HK-2 (cell line): ENCODE data around the gene OSBPL9.
"Not testable (repeated sequence)": the region's sequence is repeated elsewhere in the genome, so short reads cannot be mapped to it uniquely, and the experiment has no call there.

Source experiments
- DNase-seq: peaks from one replicate; pipeline ENCODE4 v3.0.0-alpha.2; 2018; ENCODE audit not compliant: unreplicated experiment

Gene OSBPL9

GRCh38 chr1:51708911-51709760 lies 92.2 kb downstream of the OSBPL9 start:
- no peak for DNase-seq

- no peak for DNase-seq
Measured at GRCh38 chr1:51709951-51710350, 93.1 kb downstream of the OSBPL9 start.

DNA sequence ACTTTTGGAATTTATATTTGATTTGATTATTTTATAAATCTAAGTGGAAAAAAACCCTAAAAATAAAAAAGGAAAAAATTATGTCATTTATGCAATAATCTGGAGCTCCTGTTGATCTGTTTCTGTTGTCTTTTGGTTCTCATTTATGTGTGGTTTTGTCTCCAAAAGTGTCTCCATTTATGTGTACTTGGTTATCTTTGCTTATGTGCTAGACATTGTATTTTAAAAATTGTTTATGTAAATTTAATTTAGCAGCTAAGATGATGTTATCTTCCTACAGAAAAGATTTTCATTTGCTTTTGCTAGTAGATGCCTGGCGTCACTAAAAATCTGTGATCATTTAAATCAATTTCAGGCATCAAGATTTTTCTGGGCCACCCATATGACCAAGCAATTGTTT lies 95.7 kb downstream of the OSBPL9 start:
- DNase-seq, result no peak

- no peak for DNase-seq
Measured at GRCh38 chr1:51714374-51715019, 97.6 kb downstream of the OSBPL9 start.

DNA sequence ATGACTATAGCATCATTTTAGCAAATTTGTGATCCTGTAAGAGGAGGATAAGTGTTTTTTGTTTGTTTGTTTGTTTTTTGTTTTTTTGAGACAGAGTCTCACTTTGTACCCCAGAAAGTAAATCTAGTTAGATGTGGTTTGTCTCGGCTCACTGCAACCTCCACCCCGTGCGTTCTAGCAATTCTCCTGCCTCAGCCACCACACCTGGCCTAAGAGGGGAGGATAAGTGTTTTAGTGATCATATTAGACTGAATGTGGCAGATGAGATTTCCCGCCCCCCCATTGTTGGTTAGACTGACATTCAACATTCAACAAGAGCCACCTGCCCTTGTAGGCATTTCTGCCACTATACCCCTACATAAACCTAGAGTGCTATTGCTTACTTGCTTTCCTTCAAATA lies 98.5 kb downstream of the OSBPL9 start:
- no peak for DNase-seq

- no peak for DNase-seq
Measured at GRCh38 chr1:51716746-51717145, 99.9 kb downstream of the OSBPL9 start.

GRCh38 chr1:51717842-51718241 lies 101.0 kb downstream of the OSBPL9 start:
- no peak for DNase-seq

GRCh38 chr1:51719146-51719545 lies 102.3 kb downstream of the OSBPL9 start:
- no peak for DNase-seq

- no peak for DNase-seq
Measured at GRCh38 chr1:51724797-51725196, 107.9 kb downstream of the OSBPL9 start.

GRCh38 chr1:51726051-51726450 lies 109.2 kb downstream of the OSBPL9 start:
- DNase-seq, result no peak

GRCh38 chr1:51726544-51727225 lies 109.8 kb downstream of the OSBPL9 start:
- DNase-seq, result no peak

GRCh38 chr1:51727366-51727765 lies 110.5 kb downstream of the OSBPL9 start:
- no peak for DNase-seq

DNA sequence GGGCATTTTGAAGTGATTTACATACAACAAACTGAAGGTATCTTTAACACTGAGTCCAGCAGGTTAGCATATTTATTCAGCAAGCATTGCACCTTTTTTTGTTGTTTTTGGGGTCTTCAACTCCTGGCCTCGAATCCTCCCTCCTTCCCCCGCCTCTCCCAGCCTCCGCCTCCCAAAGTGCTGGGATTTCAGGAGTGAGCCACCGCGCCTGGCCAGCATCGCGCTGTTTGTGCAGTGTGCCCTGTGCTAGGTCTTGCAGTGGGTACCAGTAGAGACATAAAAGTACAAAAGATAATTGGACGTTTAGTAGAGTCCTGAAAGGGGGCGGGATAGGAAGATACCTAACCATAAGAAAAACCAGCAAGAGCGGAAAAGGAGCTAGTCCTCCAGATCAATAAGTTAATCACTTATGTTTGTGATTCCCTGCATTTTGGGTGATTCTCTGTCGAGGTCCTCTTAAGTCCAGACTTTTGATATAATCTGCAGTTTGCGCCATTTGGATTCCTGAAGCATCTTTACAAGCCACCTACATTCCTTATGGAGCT lies 111.8 kb downstream of the OSBPL9 start:
- no peak for DNase-seq

GRCh38 chr1:51729156-51729823 lies 112.4 kb downstream of the OSBPL9 start:
- DNase-seq, result peak; percentile 98

GRCh38 chr1:51729824-51730301 lies 113.0 kb downstream of the OSBPL9 start:
- no peak for DNase-seq

DNA sequence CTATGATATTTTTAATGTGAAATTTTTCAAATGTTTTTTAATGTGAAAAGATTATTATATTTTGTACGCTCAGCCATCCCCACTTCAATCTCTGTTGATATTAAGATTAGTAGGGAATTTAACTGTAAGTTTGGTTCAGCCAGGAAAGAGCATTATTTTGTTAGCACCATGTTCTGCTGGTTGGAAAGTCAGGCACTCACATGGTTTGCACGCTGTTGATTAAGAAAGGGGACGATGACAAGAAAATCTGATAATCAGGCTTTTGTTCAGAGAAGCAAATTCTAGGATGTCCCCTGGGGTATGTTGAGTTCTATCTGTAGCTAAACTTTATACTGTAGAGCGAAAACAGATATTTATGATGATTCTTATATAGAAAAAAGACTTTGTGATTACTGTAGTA lies 115.1 kb downstream of the OSBPL9 start:
- no peak for DNase-seq

DNA sequence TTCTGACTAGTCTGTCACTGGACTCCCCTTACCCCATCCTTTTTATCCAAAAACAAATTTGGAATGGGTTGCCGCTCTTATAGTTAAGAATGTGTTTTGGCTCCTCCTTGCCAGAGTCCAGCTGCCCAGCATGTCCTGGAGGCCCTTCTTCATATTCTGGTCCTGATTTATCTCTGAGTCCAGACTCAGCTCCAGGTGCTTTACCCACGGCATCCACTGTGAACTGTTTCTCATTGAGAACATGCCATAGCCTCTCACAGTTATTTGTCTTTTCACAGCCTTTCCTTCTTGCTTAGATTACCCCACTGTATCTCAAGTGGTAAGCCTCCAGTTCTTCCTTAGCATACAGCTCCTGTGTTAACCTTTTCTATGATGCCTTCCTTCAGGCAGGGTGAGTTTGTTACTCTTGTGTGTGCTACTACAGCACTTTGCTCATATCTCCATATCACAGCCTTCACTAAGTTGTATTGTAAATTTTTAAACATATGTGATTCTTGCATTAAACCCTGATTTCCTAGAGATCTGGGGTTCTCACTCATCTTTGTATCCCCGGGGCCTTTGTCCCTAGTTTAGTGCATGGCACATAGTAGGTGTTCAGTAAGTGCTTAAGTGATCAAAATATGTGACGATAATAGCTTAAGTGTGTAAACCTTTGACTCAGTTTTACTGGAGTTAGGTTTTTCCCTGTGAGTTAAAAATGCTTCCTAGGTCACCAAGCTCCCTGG lies 116.0 kb downstream of the OSBPL9 start:
- no peak for DNase-seq

DNA sequence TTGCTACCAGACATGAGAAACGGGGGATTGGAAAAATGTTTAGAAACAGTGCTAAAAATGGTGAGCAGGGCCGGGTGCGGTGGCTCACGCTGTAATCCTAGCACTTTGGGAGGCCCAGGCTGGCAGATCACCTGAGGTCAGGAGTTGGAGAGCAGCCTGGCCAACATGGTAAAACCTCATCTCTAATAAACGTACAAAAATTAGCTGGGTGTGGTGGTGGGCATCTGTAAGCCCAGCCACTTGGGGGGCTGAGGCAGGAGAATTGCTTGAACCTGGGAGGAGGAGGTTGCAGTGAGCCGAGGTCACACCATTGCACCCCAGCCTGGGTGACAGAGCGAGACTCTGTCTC lies 116.5 kb downstream of the OSBPL9 start:
- not testable (repeated sequence) for DNase-seq

DNA sequence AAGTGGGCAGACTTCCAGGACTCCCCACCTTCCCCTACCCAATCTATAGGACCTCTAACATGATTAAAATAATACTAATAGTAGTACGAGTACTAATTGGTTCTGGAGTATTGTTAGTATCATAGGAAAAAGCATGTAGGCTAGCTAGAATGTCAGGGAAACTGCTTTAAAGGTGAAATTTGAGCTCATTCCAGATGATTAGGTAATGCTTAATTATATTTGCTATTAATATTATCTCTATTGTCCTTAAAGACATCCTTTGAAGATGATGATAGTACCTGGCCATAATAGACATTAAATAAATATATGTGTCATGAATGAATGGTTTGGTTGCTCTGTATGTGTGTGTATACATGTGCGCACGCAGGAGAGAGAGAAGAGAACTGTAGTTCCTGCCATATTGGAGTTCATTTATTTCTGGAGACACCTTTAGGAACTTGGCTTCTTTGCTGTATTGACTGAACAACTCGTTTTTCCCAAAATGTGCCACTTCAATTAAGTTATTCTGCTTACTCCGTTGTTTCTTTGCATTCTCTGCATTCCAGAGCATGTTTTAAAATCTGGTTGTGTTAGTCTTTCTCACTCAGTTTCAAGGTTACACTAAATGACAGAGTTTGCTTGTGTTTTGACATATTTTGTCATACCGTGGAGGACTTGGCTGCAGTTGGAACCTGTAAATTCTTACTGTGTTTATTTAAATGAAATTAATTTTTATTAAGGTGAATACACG lies 117.1 kb downstream of the OSBPL9 start:
- no peak for DNase-seq
